ENCODE data around the gene VAT1L. TPM values are rescaled to one million over a fixed set of nuclear protein-coding genes. Genes with fewer than 3 reads are reported as not detected.
"Not testable (repeated sequence)": the region's sequence is repeated elsewhere in the genome, so short reads cannot be mapped to it uniquely, and the experiment has no call there.

VAT1L gene
- total and polyA plus RNA-seq, 2 experiments from 2014 or later: 11.0 to 24.4 TPM

GRCh38 chr16:77946823-77947222, 158.5 kb downstream of the VAT1L start:
- H3K36me3 ChIP-seq (ENCODE audit: insufficient read depth): no peaks in the 10 kb centered on the region
- DNase-seq (ENCODE audit: low spot score): peak; percentile 62
- H3K79me2 ChIP-seq (replicated peaks; ENCODE audit: insufficient read depth): no peaks in the 10 kb centered on the region
- no peaks in the 10 kb centered on the region for H4K20me1 ChIP-seq (replicated peaks; ENCODE audit: insufficient read depth)
- TF ChIP-seq REST (IDR thresholded peaks at IDR 0.05; ENCODE audit: unreplicated experiment) (no peak), ETS1 (IDR thresholded peaks at IDR 0.05) (no peak), POLR2AphosphoS5 (IDR thresholded peaks at IDR 0.05; ENCODE audit: low read depth) (no peak), JUNB (IDR thresholded peaks at IDR 0.05; ENCODE audit: unreplicated experiment) (no peak), EZH2 (IDR thresholded peaks at IDR 0.05; ENCODE audit: low read depth, unreplicated experiment) (no peak)
- H3K9me3 Mint-ChIP-seq: peaks cover 15% of the 10 kb centered on the region
- no peaks in the 10 kb centered on the region for H3F3A ChIP-seq (replicated peaks; ENCODE audit: low read depth)
- no peak overlapping the region for H3K27ac ChIP-seq (ENCODE audit: low read depth)
- no peak overlapping the region for H3K4me3 ChIP-seq
- H3K27me3 ChIP-seq (ENCODE audit: insufficient read depth): no peaks in the 10 kb centered on the region
- no peak overlapping the region for H3K4me2 ChIP-seq
- H3K27ac Mint-ChIP-seq: no peak overlapping the region
- no peak overlapping the region for H3K4me3 Mint-ChIP-seq
- H3K27me3 Mint-ChIP-seq (ENCODE audit: insufficient read depth, low read depth, poor library complexity): no peaks in the 10 kb centered on the region
- peaks cover 7% of the 10 kb centered on the region for H3K36me3 Mint-ChIP-seq (ENCODE audit: low read depth)
- peaks cover 13% of the 10 kb centered on the region for H3K4me1 ChIP-seq (ENCODE audit: insufficient read depth)
- H2AFZ ChIP-seq: no peak overlapping the region
- H3K9me2 ChIP-seq (ENCODE audit: insufficient read depth): no peaks in the 10 kb centered on the region
- peaks cover 14% of the 10 kb centered on the region for H3K4me1 Mint-ChIP-seq
- ATAC-seq: no peak; the same call in 1 of the 3 replicates

GRCh38 chr16:77947590-77947989, 159.2 kb downstream of the VAT1L start:
- H3K27ac ChIP-seq (ENCODE audit: low read depth); H3K4me2 ChIP-seq; H3F3A ChIP-seq (replicated peaks; ENCODE audit: low read depth); DNase-seq (ENCODE audit: low spot score); H2AFZ ChIP-seq; H4K20me1 ChIP-seq (replicated peaks; ENCODE audit: insufficient read depth); H3K36me3 ChIP-seq (ENCODE audit: insufficient read depth); H3K79me2 ChIP-seq (replicated peaks; ENCODE audit: insufficient read depth); H3K27ac Mint-ChIP-seq; H3K27me3 Mint-ChIP-seq (ENCODE audit: insufficient read depth, low read depth, poor library complexity); ATAC-seq; H3K9me3 Mint-ChIP-seq; H3K36me3 Mint-ChIP-seq (ENCODE audit: low read depth); H3K27me3 ChIP-seq (ENCODE audit: insufficient read depth); H3K4me3 Mint-ChIP-seq; H3K9me2 ChIP-seq (ENCODE audit: insufficient read depth); H3K4me3 ChIP-seq: not testable (repeated sequence)
- H3K4me1 ChIP-seq (ENCODE audit: insufficient read depth): peaks cover 13% of the 10 kb centered on the region
- H3K4me1 Mint-ChIP-seq: peaks cover 14% of the 10 kb centered on the region

GRCh38 chr16:77948835-77949234, 160.5 kb downstream of the VAT1L start:
- H2AFZ ChIP-seq: no peak overlapping the region
- no peak overlapping the region for H3K27ac Mint-ChIP-seq
- no peaks in the 10 kb centered on the region for H3K36me3 Mint-ChIP-seq (ENCODE audit: low read depth)
- H3F3A ChIP-seq (replicated peaks; ENCODE audit: low read depth): no peaks in the 10 kb centered on the region
- DNase-seq (ENCODE audit: low spot score) (no peak), ATAC-seq (no peak)
- no peak overlapping the region for H3K27ac ChIP-seq (ENCODE audit: low read depth)
- H3K4me3 Mint-ChIP-seq: no peak overlapping the region
- no peaks in the 10 kb centered on the region for H3K79me2 ChIP-seq (replicated peaks; ENCODE audit: insufficient read depth)
- H3K27me3 Mint-ChIP-seq (ENCODE audit: insufficient read depth, low read depth, poor library complexity): peaks cover 3% of the 10 kb centered on the region
- peaks cover 5% of the 10 kb centered on the region; the same call in 1 of the 2 replicates for H3K9me2 ChIP-seq (ENCODE audit: insufficient read depth)
- H3K4me1 Mint-ChIP-seq: peaks cover 14% of the 10 kb centered on the region
- H3K27me3 ChIP-seq (ENCODE audit: insufficient read depth): no peaks in the 10 kb centered on the region
- H3K36me3 ChIP-seq (ENCODE audit: insufficient read depth): no peaks in the 10 kb centered on the region
- H3K4me2 ChIP-seq: peak overlapping the region; percentile 4; the same call in 1 of the 2 replicates
- no peak overlapping the region for H3K4me3 ChIP-seq
- H3K9me3 Mint-ChIP-seq: no peaks in the 10 kb centered on the region
- peaks cover 13% of the 10 kb centered on the region for H3K4me1 ChIP-seq (ENCODE audit: insufficient read depth)
- H4K20me1 ChIP-seq (replicated peaks; ENCODE audit: insufficient read depth): no peaks in the 10 kb centered on the region
- TF ChIP-seq EZH2phosphoT487 (IDR thresholded peaks at IDR 0.05; ENCODE audit: unreplicated experiment) (no peak), NANOG (IDR thresholded peaks at IDR 0.05; ENCODE audit: borderline replicate concordance) (no peak)

Data from GM23338 (cell line).